GM12865 (cell line): ENCODE measurements around the gene NIF3L1.

Experiments used
- DNase-seq: peaks from one replicate; pipeline ENCODE4 v3.0.0; 2010; ENCODE audit warnings: low read depth
- H3K4me3 ChIP-seq: 2 replicates; pipeline ENCODE4 v1.5.1; 2011; ENCODE audit warnings: mild to moderate bottlenecking, low read depth, low read length, control low read depth
- TF ChIP-seq, protein P1 (sequence below): IDR thresholded peaks from 2 replicates; pipeline ENCODE4 v1.5.1; 2011; ENCODE audit warnings: low read length, control low read depth, low read depth, inconsistent platforms; ENCODE audit not compliant: insufficient read depth; ENCODE audit errors: missing control alignments

Gene NIF3L1

DNA sequence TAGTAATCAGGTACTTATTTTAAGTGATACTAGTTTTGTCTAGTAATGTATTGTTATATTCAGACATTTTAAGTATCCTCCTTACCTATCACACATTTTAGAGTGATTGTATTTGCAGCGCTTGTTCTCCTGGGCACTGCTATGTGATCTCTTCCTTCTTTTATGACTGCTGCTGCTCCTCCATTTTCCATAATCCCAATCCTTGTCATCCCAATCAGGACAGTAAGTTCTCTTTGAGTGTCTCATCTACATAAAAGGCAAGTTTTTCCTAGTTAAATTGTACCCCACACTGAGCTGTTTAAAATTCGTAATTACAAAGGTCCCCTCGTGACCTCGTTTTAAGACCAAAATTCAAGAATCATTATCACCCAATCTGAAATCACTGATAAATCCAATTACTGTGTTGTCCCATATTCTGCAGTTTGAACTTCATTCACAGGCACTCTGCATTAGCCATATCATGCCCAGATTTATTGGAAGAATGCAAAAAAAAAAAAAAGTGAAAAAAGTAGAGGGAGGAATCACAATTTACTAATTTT lies 27.5 kb upstream of the NIF3L1 start:
- TF ChIP-seq, protein P1, sequence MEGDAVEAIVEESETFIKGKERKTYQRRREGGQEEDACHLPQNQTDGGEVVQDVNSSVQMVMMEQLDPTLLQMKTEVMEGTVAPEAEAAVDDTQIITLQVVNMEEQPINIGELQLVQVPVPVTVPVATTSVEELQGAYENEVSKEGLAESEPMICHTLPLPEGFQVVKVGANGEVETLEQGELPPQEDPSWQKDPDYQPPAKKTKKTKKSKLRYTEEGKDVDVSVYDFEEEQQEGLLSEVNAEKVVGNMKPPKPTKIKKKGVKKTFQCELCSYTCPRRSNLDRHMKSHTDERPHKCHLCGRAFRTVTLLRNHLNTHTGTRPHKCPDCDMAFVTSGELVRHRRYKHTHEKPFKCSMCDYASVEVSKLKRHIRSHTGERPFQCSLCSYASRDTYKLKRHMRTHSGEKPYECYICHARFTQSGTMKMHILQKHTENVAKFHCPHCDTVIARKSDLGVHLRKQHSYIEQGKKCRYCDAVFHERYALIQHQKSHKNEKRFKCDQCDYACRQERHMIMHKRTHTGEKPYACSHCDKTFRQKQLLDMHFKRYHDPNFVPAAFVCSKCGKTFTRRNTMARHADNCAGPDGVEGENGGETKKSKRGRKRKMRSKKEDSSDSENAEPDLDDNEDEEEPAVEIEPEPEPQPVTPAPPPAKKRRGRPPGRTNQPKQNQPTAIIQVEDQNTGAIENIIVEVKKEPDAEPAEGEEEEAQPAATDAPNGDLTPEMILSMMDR: no peak
- no peak for DNase-seq
- peak overlapping the region; percentile 69 for H3K4me3 ChIP-seq

DNA sequence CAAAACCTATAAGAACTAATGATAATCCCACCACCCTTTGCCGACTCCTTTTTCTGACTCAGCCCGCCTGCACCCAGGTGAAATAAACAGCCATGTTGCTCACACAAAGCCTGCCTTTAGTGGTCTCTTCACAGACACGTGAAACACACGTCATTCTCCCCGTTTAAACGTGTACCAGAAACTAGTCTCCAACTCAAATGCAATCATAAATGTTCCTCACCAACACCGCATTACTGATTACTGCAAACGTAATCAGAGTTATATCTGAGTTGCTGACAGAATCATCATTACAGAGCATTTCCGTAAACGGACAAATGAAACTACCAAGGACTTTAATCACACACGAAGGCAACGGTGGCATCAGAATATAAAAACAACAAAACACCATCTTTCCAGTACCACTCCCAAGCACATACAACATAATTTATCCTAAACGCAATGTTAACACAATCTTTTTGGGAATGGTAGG lies 26.6 kb upstream of the NIF3L1 start:
- TF ChIP-seq, protein P1: no peak
- peak; percentile 59 for DNase-seq

DNA sequence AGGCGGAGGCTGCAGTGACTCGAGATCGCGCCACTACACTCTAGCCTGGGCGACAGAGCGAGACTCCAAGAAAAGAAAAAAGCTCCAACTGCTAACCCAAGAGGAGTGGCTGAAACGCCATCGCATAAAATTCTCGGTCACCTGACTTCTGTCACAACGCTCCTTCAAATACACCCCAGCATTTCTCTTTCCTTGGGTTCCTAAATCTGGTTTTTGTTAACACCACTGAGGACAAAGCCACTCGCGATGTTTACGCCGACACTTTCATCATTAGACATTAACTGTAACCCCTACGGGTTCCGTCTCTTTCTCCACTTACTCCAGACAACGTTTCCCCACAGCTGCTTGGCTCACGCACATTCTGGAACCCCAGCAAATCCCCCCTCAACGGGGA lies 25.4 kb upstream of the NIF3L1 start:
- DNase-seq: no peak
- H3K4me3 ChIP-seq: peak overlapping the region; percentile 69
- TF ChIP-seq, protein P1: no peak

More for the DNA sequence above, 26.6 kb upstream of the NIF3L1 start:
- peak overlapping the region; percentile 69 for H3K4me3 ChIP-seq

DNA sequence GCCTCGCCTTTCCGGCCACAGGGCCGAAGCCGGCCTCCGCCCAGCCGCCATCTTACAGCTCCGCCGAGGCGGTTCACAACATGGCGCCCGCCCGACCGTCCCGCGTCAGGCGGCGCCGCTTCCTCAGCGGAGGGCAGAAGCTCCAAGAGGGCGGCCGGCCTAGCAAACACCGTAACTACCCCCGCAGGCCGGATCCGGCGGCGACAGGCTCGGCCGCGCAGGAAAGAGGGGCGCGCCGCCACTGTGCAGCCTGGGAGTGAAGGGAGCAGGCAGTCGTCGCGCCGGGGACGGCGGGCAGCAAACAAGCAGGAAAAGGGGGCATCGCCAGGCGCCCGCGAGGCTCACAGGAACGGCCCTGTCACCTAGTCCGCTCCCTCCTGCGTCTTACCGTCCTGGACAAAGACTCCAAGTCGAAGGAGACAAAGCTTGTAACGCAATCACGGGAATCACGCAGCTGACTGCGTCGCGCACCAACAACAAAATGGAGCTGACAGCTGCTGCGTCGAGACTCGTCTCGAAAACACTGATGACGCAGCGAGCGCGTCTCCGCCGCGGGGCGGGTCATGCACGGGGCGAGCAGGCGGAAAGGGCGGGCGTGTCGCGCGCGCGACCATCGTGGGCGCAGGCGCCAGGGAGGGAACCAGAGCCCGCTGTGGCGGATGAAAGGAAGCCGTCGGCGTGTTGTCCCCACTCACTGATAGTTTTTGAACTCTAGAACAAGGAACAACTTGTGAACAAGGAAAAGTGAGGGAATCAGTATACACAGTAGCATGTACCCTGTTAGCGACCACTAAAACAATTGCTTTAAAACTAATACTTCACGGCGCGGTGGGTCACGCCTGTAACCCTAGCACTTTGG lies 24.8 kb upstream of the NIF3L1 start, which contains the start of gene CLK1:
Gene CLK1 (minus strand): TSS at position 483 of the 859 bp plus-strand sequence. CDS start 2,796 bp downstream, outside the sequence.
- DNase-seq: peak; percentile 96
- peak within 1 kb of the TSS; percentile 69 for H3K4me3 ChIP-seq
- TF ChIP-seq, protein P1: no peak

DNA sequence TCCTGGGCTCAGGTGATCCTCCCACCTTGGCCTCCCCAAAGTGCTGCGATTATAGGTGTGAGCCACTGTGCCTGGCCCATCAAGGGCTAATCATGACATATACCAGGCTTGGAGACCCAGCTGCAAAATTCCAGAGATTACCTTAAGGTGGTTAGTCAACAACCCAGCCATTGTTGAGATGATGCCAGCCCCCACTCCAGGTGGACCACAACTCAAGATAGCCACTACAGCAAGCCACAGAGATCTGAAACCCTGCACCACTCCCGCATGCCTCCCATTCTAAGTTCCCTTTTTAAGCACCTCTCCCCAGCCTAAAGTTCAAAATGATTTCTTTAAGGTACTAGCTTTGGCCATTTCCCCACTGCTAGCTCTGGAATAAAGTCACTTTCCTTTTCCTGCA lies 20.2 kb upstream of the NIF3L1 start:
- no peak for DNase-seq
- H3K4me3 ChIP-seq: no peak overlapping the region
- TF ChIP-seq, protein P1: no peak

DNA sequence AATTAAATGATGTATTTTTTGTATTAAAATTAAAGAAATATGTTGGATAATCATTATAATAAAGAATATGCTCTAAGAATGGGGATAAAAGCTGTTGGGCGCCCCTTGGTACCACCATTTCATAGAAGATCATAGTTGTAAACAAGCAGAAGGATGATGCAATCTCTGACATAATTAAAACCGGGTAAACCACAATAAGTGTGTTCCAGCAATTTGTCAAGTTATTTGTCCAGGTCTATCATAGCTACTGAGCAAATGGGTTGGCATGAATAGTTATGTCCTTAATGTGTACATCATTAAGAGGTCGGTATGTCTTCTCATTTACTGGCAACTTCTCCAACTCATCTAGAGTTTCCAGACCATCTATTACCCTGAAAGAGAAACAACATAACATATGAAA lies 18.0 kb upstream of the NIF3L1 start:
- H3K4me3 ChIP-seq: no peak overlapping the region
- DNase-seq: no peak
- TF ChIP-seq, protein P1: no peak

DNA sequence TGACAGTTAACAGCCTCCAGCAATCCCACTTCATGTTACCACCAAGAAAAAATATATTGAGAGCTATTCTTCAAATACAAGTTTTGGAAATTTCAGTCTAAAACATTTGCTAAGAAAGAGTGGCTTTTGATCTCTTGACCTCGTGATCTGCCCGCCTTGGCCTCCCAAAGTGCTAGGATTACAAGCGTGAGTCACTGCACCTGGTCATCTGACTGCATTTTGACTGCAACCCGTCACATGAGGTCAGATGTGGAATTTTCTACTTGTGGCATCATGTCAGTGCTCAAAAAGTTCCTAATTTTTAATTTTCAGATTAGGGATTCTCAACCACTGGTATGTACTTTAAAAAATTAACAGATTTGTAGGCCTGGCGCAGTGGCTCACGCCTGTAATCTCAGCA lies 15.6 kb upstream of the NIF3L1 start:
- DNase-seq: no peak
- TF ChIP-seq, protein P1: no peak
- H3K4me3 ChIP-seq: no peak overlapping the region
